Measurements from ENCODE around the gene ENTPD2.

The ENTPD2 gene

GRCh38 chr9:137009217-137009616 lies 44.6 kb downstream of the ENTPD2 start:
- H3K9me3 ChIP-seq (ENCODE audit: control insufficient read depth, insufficient read depth, low read depth, low read length): no peaks in the 10 kb centered on the region
- POLR2A ChIA-PET: interaction anchor here (0.6 kb wide), 1 partner anchor 13 kb away, joined by 3 read pairs; the partner anchor contains the start of gene CLIC3
- CTCF ChIA-PET: interaction anchor here (0.7 kb wide), 1 partner anchor 20 kb away, joined by 3 read pairs; no protein-coding TSS in a partner anchor
- TF ChIP-seq ZFP41 (tag by site-specific recombination; IDR thresholded peaks at IDR 0.05; ENCODE audit: borderline replicate concordance): no peak
- no peak for TF ChIP-seq KLF7 (tag by site-specific recombination; IDR thresholded peaks at IDR 0.05; ENCODE audit: borderline replicate concordance)
- TF ChIP-seq ZNF48 (tag by site-specific recombination; IDR thresholded peaks at IDR 0.05): no peak
- no peak for TF ChIP-seq GLIS1 (tag by site-specific recombination; IDR thresholded peaks at IDR 0.05)
- TF ChIP-seq ZNF600 (tag by site-specific recombination; IDR thresholded peaks at IDR 0.05): no peak
- no peak for TF ChIP-seq RBAK (tag by site-specific recombination; IDR thresholded peaks at IDR 0.05)
- no peak for TF ChIP-seq ZNF549 (tag by site-specific recombination; IDR thresholded peaks at IDR 0.05)
- TF ChIP-seq, protein P1, sequence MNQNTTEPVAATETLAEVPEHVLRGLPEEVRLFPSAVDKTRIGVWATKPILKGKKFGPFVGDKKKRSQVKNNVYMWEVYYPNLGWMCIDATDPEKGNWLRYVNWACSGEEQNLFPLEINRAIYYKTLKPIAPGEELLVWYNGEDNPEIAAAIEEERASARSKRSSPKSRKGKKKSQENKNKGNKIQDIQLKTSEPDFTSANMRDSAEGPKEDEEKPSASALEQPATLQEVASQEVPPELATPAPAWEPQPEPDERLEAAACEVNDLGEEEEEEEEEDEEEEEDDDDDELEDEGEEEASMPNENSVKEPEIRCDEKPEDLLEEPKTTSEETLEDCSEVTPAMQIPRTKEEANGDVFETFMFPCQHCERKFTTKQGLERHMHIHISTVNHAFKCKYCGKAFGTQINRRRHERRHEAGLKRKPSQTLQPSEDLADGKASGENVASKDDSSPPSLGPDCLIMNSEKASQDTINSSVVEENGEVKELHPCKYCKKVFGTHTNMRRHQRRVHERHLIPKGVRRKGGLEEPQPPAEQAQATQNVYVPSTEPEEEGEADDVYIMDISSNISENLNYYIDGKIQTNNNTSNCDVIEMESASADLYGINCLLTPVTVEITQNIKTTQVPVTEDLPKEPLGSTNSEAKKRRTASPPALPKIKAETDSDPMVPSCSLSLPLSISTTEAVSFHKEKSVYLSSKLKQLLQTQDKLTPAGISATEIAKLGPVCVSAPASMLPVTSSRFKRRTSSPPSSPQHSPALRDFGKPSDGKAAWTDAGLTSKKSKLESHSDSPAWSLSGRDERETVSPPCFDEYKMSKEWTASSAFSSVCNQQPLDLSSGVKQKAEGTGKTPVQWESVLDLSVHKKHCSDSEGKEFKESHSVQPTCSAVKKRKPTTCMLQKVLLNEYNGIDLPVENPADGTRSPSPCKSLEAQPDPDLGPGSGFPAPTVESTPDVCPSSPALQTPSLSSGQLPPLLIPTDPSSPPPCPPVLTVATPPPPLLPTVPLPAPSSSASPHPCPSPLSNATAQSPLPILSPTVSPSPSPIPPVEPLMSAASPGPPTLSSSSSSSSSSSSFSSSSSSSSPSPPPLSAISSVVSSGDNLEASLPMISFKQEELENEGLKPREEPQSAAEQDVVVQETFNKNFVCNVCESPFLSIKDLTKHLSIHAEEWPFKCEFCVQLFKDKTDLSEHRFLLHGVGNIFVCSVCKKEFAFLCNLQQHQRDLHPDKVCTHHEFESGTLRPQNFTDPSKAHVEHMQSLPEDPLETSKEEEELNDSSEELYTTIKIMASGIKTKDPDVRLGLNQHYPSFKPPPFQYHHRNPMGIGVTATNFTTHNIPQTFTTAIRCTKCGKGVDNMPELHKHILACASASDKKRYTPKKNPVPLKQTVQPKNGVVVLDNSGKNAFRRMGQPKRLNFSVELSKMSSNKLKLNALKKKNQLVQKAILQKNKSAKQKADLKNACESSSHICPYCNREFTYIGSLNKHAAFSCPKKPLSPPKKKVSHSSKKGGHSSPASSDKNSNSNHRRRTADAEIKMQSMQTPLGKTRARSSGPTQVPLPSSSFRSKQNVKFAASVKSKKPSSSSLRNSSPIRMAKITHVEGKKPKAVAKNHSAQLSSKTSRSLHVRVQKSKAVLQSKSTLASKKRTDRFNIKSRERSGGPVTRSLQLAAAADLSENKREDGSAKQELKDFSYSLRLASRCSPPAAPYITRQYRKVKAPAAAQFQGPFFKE (tag by site-specific recombination; IDR thresholded peaks at IDR 0.05; ENCODE audit: borderline replicate concordance): no peak
- no peak for TF ChIP-seq ZNF132 (tag by site-specific recombination; IDR thresholded peaks at IDR 0.05; ENCODE audit: borderline replicate concordance)
- no peak for TF ChIP-seq ZNF19 (tag by site-specific recombination; IDR thresholded peaks at IDR 0.05; ENCODE audit: low read depth)
- TF ChIP-seq ZFP3 (tag by site-specific recombination; IDR thresholded peaks at IDR 0.05; ENCODE audit: low read depth): no peak
- no peak for TF ChIP-seq GLI2 (tag by site-specific recombination; IDR thresholded peaks at IDR 0.05; ENCODE audit: borderline replicate concordance, low read depth)
- TF ChIP-seq, protein P2, sequence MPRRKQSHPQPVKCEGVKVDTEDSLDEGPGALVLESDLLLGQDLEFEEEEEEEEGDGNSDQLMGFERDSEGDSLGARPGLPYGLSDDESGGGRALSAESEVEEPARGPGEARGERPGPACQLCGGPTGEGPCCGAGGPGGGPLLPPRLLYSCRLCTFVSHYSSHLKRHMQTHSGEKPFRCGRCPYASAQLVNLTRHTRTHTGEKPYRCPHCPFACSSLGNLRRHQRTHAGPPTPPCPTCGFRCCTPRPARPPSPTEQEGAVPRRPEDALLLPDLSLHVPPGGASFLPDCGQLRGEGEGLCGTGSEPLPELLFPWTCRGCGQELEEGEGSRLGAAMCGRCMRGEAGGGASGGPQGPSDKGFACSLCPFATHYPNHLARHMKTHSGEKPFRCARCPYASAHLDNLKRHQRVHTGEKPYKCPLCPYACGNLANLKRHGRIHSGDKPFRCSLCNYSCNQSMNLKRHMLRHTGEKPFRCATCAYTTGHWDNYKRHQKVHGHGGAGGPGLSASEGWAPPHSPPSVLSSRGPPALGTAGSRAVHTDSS (tag by site-specific recombination; IDR thresholded peaks at IDR 0.05): no peak
- no peak for TF ChIP-seq ZNF202 (tag by site-specific recombination; IDR thresholded peaks at IDR 0.05; ENCODE audit: borderline replicate concordance)
- no peak for TF ChIP-seq PATZ1 (tag by site-specific recombination; IDR thresholded peaks at IDR 0.05)
- TF ChIP-seq, protein P3, sequence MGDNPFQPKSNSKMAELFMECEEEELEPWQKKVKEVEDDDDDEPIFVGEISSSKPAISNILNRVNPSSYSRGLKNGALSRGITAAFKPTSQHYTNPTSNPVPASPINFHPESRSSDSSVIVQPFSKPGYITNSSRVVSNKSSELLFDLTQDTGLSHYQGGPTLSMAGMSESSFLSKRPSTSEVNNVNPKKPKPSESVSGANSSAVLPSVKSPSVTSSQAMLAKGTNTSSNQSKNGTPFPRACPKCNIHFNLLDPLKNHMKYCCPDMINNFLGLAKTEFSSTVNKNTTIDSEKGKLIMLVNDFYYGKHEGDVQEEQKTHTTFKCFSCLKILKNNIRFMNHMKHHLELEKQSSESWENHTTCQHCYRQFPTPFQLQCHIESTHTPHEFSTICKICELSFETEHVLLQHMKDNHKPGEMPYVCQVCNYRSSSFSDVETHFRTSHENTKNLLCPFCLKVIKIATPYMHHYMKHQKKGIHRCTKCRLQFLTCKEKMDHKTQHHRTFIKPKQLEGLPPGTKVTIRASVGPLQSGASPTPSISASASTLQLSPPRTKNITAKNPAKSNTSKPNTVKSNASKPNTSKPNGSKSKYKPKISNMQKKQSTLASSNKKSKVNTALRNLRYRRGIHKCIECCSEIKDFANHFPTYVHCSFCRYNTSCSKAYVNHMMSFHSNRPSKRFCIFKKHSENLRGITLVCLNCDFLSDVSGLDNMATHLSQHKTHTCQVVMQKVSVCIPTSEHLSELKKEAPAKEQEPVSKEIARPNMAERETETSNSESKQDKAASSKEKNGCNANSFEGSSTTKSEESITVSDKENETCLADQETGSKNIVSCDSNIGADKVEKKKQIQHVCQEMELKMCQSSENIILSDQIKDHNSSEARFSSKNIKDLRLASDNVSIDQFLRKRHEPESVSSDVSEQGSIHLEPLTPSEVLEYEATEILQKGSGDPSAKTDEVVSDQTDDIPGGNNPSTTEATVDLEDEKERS (tag by site-specific recombination; IDR thresholded peaks at IDR 0.05): no peak
- TF ChIP-seq ZBTB21 (tag by site-specific recombination; IDR thresholded peaks at IDR 0.05): no peak
- H3K27ac ChIP-seq (ENCODE audit: extremely low read depth, low read depth, low read length): no peak overlapping the region
- peaks cover 3% of the 10 kb centered on the region; the same call in 1 of the 2 replicates for H3K4me1 ChIP-seq (ENCODE audit: control insufficient read depth, insufficient read depth, low read length)
- H3K36me3 ChIP-seq (ENCODE audit: control insufficient read depth in 2 of 2, insufficient read depth in 1 of 2, low read length in 2 of 2): peaks cover 0 to 20% of the 10 kb centered on the region in 2 experiments; a peak in 1 of 3 replicates
- H3K4me3 ChIP-seq (ENCODE audit: low read depth, low read length): no peak overlapping the region
